ENCODE measurements around the gene TBC1D25.

Gene TBC1D25

DNA sequence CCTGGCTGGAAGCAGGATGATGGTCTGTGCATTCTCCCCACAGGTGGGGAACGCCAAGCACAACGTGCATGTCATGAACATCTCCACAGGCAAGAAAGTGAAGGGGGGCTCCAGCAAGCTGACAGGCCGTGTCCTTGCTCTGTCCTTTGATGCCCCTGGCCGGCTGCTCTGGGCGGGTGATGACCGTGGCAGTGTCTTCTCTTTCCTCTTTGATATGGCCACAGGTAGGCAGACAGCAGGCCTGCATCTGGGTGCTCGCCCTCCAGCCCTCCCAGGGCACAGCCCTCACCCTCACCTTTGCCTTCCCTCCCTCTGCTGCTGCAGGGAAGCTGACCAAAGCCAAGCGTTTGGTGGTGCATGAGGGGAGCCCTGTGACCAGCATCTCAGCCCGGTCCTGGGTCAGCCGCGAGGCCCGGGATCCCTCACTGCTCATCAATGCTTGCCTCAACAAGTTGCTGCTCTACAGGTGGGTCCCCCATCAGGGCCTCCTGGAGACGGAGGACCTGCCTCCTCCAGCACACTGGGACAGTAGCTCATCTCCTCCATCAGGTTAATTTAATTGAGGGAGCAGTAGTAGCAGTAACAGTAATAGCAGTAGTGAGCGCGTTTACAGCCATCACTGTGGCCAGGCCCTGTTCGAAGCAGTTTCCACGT, 62.4 kb downstream of the TBC1D25 start:
- no peak for DNase-seq (ENCODE audit: low read depth, low spot score)

DNA sequence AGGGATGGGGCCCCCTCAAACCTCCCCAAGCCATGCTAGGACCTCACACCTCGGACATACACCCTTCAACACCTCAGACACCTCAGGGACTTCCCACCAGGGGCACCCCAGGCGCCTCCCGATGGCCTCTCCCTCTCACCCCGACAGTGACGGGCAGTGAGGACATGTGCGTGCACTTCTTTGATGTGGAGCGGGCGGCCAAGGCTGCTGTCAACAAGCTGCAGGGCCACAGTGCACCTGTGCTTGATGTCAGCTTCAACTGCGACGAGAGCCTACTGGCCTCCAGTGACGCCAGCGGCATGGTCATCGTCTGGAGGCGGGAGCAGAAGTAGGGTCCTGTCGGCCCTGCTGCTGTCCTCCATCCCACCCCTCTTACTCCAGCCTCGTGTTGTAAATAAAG, 65.2 kb downstream of the TBC1D25 start:
- DNase-seq (ENCODE audit: low read depth, low spot score) = no peak

DNA sequence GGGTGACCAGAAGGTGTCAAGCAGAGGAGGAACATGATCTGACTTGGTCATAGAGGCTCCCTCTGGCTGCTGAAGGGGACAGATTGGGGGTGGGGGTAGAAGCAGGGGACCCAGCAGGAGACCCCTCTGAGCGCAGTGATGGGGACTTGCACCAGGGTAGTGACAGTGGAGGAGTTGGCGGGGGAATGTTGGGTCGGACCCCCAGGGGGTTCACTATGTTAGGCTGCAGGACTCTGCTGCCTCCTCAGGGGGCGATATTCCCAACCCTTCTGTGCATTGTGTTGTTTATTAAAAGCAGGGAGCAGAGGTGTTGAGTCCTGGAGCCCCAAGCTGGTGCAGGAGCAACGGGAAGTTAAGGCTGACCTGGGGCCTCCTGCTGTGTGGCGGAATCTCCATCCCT, 66.6 kb downstream of the TBC1D25 start:
- DNase-seq (ENCODE audit: low read depth, low spot score) = no peak

DNA sequence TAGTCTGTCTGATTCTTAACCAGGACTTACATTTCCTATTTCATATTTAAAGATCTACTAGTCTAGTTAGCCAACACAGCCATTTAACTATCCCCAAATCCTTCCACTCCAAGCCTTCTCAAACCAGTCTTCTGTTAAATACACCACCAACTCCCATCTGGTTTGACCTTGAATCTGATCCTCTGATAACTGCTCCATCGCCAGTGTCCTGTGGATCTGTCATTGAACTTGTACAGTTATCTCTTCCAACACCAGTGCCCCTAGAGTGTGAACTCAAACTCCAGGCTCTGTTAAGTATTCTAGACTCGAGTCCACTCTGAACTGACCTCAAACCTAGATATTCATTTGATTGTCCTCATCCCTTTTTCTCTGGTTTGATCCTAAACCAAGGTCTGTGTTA, 72.2 kb downstream of the TBC1D25 start:
- DNase-seq (ENCODE audit: low read depth, low spot score) = no peak

All from brain pericyte (primary cell).